Stimulated activated CD4-positive, alpha-beta T cell treated with anti-CD3 and anti-CD28 coated beads, TNF-alpha, amount 100 ng/mL, for 1 hour (primary cell): ENCODE measurements around the gene KCNG3.

Source experiments
- DNase-seq, 3 donors: peaks; one replicate each; pipeline ENCODE4 v3.0.0-alpha.2; 2020; ENCODE audit warnings: low read depth in 3 of 3, low spot score in 1 of 3

KCNG3 gene

DNA sequence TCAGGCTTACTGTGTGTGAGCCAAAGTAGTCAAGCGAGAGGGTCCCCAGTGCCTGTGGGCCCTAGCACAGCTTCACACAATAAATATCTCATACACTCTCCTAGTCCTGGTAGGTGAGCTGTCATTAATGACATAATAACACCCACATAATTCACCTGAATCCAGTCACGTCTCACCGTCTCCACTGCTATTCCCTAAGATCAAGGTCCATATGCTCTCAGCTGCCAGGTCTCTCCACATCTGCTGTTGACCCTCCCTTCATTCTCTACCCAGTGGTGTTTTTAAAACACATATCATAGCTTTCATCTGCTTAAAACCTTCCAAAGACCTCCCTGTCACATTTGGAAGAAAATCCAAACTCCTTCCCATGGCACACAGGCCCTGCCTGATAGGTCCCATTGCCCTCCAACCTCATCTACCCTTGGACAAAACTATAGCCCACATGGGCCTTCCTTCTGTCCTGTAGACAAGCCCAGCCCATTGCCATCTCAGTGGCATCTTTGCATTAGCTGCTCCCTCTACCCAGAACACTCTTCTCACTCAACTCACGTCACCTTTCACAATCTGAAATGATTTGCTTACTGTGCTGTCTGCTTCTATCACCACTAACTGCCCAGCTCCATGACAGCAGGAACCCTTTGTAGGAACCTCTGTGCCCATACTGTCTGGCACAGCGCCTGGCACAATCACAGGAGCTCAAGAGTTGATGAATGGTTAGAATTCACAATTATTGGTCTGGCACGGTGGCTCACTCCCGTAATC is 7.5 kb downstream of the KCNG3 start:
- DNase-seq, result no peak

DNA sequence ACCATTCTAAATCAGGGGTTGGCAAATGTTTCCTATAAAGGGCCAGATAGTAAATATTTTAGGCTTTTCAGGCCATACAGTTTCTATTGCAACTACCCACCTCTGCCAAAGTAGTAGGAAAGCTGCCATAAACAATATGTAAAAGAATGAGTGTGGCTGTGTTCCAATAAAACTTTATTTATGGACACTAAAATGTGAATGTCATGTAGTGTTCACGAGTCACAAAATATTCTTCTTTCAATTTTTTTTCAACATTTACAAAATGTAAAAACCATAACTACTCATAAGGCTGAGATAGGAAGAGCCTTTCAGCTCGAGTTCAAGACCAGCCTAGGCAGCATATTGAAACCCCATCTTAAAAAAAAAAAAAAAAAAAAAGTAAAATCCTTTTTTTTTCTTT is 13.4 kb downstream of the KCNG3 start:
- DNase-seq, result no peak

DNA sequence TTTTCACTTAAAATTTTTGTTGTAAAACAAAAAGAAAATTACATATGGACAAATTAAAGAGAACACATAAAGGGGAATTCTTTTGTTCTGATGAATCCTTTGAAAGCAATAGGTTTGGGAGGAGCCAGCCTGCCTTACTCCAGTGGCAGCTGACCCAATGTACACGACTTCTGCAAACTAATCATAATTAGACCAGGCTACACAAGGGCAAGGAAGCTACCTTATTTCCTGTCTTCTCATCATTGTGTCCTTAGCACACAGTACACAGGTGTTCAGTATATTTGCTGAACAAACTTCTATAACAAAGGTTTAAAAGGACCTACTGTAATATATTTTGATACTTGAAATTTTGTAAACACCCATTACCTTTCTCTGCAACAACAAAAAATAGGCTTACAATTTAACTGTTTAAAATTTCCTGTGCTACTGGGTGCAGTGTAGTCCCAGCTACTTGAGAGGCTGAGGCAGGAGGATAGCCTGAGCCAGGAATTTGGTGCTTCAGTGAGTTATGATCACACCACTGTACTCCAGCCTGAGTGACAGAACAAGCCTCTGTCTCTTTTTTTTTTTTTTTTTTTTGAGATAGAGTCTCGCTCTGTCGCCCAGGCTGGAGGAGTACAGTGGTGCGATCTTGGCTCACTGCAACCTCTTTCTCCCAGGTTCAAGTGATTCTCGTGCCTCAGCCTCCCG is 18.9 kb downstream of the KCNG3 start:
- DNase-seq, result no peak

DNA sequence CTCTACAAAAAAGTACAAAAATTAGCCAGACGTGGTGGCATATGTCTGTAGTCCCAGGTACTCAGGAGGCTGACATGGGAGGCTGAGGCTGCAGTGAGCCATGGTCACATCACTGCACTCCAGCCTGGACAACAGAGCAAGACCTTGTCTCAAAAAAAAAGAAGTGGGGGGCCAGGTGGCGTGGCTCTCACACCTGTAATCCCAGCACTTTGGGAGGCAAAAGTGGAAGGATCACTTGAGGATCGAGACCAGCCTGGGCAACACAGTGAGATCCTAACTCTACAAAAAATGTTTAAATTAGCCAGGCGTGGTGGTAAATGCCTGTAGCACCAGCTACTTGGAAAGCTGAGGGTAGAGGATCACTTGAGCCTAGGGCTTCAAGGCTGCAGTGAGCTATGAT is 23.1 kb downstream of the KCNG3 start:
- DNase-seq, result no peak

DNA sequence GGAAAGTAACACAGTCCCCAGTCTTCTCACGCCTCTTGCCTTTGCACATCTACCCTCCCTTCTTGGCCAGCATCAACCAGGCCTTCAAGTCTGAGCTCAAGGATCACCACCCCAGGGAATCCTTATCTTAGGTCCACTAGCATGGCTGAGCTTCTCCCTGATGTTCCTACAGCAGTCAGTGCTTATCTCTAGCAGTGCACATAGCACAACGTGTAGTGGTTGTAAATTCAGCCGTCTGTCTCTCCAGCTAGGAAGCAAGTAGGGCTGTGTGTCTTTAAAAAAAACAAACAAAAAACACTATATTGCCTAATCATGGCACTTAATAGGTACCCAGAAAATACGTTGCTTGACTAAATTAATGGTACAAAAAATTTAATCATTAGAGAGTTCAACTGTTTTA is 29.2 kb downstream of the KCNG3 start:
- no peak for DNase-seq

GRCh38 chr2:42463570-42463969 is 30.2 kb downstream of the KCNG3 start:
- DNase-seq, result no peak

DNA sequence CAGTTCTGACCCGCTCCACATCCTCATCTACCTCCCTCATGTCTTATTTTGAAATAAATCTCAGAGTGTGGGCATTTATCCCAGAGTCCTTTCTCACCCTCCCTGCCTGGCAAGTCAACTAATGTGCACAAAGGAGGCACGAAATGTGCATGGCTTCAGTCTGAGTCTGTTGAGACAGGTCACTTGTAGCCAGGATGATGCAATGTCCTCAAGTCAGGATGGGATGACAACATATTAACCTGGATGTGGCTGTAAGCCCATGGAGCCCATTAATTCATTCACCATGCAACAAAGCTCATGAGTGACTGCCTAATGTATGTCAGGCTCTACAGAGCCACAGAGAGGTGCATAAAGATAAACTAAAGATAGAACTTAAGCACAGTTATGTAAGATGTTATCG is 34.5 kb downstream of the KCNG3 start:
- DNase-seq, result no peak

DNA sequence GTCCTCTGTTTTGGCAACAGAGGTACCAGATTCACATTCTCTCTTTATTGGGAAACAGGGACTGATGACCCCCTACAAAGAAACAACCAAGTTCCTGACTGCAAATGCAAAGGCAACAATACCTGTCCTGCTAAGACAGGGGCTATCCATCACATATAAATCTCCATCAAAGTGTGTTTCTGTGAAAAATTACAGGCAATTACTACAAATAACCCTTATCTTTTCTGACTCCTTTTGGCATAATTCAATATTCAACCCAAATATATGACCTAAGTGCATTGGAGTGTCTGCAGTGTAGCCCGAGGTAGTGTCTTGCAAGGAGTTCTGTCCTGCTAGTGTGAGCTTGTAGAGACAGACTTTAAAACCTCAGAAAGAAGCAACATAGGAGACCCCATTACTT is 35.4 kb downstream of the KCNG3 start:
- no peak for DNase-seq

DNA sequence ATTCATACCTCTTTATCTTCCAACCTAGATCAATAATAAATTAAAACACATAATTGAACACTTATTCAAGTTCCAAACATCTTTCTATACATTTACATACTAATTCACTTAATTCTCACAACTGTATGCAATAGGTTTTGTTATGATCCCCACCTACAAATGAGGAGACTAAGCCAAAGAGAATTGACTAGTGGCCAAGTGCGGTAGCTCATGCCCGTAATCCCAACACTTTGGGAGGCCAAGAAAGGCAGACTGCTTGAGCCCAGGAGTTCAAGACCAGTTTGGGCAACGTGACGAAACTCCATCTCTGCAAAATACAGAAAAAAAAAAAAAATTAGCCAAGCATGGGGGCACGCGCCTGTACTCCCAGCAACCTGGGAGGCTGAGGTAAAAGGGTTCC is 36.8 kb downstream of the KCNG3 start:
- no peak for DNase-seq

GRCh38 chr2:42456126-42456839 is 37.5 kb downstream of the KCNG3 start:
- DNase-seq, result no peak

DNA sequence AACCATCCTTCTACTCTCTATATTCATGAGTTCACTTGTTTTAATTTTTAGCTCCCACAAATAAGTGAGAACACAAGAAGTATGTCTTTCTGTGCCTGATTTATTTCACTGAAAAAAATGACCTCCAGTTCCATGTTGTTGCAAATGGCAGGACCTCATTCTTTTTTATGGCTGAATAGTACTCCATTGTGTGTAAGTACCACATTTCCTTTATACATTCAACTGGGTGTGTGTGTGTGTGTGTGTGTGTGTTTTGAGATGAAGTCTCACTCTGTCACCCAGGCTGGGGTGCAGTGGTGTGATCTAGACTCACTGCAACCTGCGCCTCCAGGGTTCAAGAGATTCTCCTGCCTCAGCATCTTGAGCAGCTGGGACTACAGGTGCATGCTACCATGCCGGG is 41.2 kb downstream of the KCNG3 start:
- DNase-seq, result no peak

DNA sequence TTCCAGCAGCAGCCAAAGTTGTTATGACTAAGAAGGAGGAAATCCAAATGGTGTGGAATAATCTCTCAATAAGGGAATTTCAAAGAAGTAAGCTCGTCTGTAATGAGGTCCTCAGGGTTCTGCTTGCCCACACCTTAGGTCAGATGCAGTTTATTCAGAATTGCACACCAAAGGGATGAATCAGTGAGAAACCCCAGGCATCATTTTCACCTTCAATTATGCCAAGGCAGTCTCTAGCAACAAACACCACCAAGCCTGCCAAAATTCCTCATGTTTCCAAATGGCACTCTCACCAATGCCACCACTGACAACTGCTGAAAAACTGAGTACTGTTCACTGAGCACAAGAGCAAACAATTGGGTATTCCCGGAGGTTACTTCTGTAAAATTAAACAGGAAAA is 43.6 kb downstream of the KCNG3 start:
- no peak for DNase-seq

DNA sequence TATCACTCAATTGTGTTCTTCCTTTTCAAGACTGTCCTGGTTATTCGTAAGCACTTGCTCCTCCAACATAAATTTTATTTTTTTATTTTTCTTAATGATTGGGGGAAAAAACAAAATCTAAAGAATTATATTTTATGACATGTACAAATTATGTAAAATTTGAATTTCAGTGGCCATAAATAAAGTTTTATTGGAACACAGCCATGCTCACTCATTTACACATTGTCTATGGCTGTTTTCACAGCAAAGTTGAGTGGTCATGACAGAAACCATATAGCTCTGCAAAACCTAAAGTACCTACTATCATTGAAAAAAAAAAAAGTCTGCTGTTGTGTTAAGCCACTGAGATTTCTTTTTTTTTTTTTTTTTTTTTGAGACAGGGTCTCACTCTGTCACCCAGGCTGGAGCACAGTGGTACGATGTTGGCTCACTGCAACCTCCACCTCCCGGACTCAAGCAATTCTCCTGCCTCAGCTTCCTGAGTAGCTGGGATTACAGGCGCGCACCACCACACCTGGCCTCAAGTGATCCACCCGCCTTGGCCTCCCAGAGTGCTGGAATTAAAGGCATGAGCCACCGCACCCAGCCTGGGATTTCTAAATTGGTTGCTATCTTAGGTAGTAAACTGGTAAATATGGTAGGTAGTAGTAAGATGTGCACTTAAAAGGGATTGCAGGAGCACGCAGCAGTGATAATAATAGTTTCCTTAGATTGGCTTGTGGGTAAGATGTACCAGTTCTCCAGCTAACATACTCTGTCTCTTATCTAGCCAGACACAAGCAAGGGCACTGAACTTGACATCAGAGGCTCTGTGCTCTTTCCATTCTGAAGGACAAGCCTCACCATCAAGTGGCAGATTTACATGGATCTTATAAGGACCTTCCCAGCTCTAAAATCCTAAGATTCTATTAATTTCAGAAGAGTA is 44.4 kb downstream of the KCNG3 start:
- no peak for DNase-seq

DNA sequence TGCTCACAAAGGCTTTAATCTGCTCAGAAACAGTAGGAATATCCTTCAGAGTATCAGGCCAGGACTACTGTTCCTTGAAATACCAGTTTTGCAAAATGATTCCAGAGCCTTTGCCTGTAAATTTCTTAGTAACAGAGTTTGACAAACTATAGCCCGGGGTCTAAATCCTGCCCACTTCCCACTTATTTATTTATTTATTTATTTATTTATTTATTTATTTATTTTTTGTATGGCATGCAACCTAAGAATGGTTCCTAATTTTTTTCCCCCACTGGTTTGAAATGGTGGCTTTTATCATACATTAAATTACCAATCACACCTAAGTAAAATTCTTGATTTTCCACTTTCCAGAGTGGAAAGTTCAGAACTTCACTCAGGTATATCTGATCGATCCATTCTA is 45.6 kb downstream of the KCNG3 start:
- DNase-seq, result no peak

- no peak for DNase-seq
These were observed 47.1 kb downstream of the KCNG3 start for GRCh38 chr2:42446503-42447271.

GRCh38 chr2:42443718-42444399 is 49.9 kb downstream of the KCNG3 start:
- DNase-seq, result no peak

GRCh38 chr2:42442774-42443173 is 51.0 kb downstream of the KCNG3 start:
- DNase-seq, result no peak

GRCh38 chr2:42438685-42439084 is 55.1 kb downstream of the KCNG3 start:
- DNase-seq, result no peak

DNA sequence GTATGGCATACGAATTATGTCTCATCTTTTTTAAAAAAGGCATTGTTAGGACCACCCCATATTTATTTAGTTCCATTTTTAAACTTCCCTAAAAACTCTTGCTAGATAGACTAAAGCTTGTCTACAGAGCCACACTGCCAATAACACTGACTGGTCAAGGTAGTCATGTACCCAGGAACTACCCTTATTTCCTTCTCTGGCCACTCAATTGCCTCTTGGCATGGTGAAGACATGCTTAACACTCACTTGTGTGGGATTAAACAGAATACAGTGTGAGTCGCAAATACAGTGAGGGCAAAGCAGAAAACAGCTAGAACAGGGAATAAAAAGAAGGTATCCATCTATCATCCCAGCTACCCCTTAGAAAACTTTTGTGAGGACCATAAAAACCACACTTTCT is 57.4 kb downstream of the KCNG3 start:
- DNase-seq, result no peak

GRCh38 chr2:42435628-42436027 is 58.2 kb downstream of the KCNG3 start:
- DNase-seq, result no peak
